ENCODE results near the gene RNF126.

DNA sequence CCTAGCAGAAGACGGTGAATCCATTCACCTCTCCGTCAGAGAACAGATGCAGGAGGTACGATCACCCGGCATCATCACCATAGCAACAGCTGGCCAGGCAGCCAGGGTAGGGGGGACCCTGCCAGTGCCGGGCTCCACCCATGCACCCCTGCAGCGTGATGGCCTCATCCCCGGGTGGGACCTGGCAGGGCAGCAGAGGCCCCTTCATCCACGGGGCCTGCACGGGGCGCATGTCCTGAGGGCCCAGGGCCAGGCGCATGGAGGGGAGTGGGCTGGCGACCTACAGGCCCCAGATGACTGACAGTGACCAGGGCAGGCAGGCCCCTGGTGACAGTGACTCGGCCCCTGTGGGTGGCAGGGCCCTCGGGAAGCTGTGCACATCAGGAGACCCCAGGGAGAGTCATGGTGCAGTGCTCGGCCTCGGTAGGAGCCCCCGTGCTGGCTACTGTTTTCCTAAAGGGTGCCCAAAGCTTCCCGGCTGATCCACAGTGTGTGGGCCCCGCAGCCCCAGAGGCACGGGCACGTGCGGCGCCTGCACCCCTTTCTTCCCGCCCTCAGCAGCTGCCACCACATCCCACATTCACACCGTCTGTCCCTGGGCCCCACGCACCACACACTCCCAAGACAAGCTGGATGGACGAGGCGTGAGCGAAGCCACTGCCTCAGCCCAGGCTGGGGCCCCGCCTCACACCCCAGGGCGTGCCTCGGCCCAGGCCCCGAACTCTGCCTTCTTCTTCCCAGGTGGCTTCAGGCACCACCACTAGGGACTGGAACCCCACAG, 4.8 kb downstream of the RNF126 start:
- TF ChIP-seq, protein P1, sequence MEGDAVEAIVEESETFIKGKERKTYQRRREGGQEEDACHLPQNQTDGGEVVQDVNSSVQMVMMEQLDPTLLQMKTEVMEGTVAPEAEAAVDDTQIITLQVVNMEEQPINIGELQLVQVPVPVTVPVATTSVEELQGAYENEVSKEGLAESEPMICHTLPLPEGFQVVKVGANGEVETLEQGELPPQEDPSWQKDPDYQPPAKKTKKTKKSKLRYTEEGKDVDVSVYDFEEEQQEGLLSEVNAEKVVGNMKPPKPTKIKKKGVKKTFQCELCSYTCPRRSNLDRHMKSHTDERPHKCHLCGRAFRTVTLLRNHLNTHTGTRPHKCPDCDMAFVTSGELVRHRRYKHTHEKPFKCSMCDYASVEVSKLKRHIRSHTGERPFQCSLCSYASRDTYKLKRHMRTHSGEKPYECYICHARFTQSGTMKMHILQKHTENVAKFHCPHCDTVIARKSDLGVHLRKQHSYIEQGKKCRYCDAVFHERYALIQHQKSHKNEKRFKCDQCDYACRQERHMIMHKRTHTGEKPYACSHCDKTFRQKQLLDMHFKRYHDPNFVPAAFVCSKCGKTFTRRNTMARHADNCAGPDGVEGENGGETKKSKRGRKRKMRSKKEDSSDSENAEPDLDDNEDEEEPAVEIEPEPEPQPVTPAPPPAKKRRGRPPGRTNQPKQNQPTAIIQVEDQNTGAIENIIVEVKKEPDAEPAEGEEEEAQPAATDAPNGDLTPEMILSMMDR (conservative IDR thresholded peaks at IDR 0.05; ENCODE audit: low read depth, low read length), result no peak
- TF ChIP-seq EZH2 (IDR thresholded peaks at IDR 0.05; ENCODE audit: borderline replicate concordance, low read depth, low read length, poor library complexity, severe bottlenecking), result no peak

All from A673 (cell line).